SK-N-SH (cell line): ENCODE data around the gene TBC1D2.
A peak's percentile ranks its signal among the peaks of the same experiment; 100 is the strongest.

Experiments
- ELF1 ChIP-seq: IDR thresholded peaks from 2 replicates; pipeline ENCODE4 v1.4.0; 2012
- EP300 ChIP-seq, 2 experiments: IDR thresholded peaks; 2 replicates each; pipeline versions ENCODE4 v1.4.0 to v1.6.1; 2012; ENCODE audit warnings: borderline replicate concordance in 1 of 2, low read depth in 1 of 2, low read length in 1 of 2
- FOSL2 ChIP-seq: IDR thresholded peaks from 2 replicates; pipeline ENCODE4 v1.4.0; 2012; ENCODE audit warnings: low read depth, mild to moderate bottlenecking, moderate library complexity, borderline replicate concordance
- FOXJ3 ChIP-seq: sonication (generic); formaldehyde crosslinking; IDR thresholded peaks from 2 replicates; pipeline ENCODE4 v1.5.1; 2020; ENCODE audit warnings: mild to moderate bottlenecking, missing genetic modification reagents
- MEF2A ChIP-seq: IDR thresholded peaks from 2 replicates; pipeline ENCODE4 v1.4.0; 2012; ENCODE audit warnings: low read depth, borderline replicate concordance
- MXI1 ChIP-seq: IDR thresholded peaks from 2 replicates; pipeline ENCODE4 v1.6.1; 2012; ENCODE audit warnings: mild to moderate bottlenecking, low read depth, low read length, improper control_type of control experiment
- NFIC ChIP-seq: IDR thresholded peaks from 2 replicates; pipeline ENCODE4 v1.4.0; 2012; ENCODE audit warnings: borderline replicate concordance
- NRF1 ChIP-seq: IDR thresholded peaks from 2 replicates; pipeline ENCODE4 v1.6.1; 2012; ENCODE audit warnings: low read depth, mild to moderate bottlenecking, low read length
- POLR2AphosphoS5 ChIP-seq: IDR thresholded peaks from 2 replicates; pipeline ENCODE4 v1.6.1; 2012; ENCODE audit warnings: low read depth, low read length
- REST ChIP-seq: IDR thresholded peaks from 2 replicates; pipeline ENCODE4 v1.6.1; 2012; ENCODE audit warnings: mild to moderate bottlenecking, low read depth, low read length, moderate library complexity
- SIN3A ChIP-seq: IDR thresholded peaks from 2 replicates; pipeline ENCODE4 v1.6.1; 2012; ENCODE audit warnings: low read depth, mild to moderate bottlenecking, low read length, moderate library complexity, borderline replicate concordance
- SMC3 ChIP-seq: IDR thresholded peaks from 2 replicates; pipeline ENCODE4 v1.6.1; 2012; ENCODE audit warnings: low read depth, low read length, improper control_type of control experiment
- TCF12 ChIP-seq: IDR thresholded peaks from 2 replicates; pipeline ENCODE4 v1.4.0; 2012
- TF ChIP-seq, protein P1 (sequence below): fragments of 200-600 bp; sonication (generic); IDR thresholded peaks from 2 replicates; pipeline ENCODE4 v1.6.1; 2017; ENCODE audit warnings: antibody characterized with exemption, mild to moderate bottlenecking, moderate library complexity

DNA sequence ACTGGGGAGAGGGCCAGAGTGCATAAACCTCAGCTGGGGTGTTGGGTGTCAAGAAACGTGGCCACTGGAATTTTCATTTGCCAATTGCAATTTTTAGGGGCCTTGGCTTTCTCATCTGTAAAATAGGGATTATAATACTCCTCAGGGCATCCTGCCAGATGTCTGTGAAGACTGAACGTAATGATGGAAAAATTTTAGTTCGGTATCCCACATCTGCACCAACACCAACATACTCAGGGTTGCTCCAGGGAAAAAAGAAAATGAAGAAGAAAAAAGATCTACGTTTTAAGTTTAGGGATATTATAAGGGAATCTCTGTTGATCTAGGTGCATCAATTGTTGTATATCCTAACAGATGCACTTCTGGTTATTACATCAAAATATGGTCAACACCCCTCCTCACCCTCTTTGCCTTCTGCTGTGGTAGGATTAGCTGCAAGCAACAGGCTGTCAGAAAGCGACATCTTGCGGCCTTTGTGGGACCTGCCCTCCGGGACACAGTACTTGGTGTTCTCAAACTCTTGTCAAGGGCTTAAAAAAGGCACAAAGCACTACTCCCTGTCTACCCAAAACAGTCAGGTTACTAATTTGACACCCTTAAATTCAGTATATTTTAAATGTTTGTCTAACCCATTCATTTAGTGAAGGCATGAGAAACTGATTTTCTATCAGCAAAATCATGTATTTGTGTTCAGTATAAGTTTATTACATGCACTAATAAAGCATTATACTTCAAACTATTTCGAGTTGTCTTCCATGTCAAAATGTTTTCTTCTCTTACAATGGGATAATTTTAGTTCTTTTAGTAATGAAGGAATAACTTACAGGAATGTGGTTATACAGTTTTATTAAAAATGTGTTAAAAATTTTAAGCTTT, 8.3 kb upstream of the TBC1D2 start:
- TF ChIP-seq, protein P1, sequence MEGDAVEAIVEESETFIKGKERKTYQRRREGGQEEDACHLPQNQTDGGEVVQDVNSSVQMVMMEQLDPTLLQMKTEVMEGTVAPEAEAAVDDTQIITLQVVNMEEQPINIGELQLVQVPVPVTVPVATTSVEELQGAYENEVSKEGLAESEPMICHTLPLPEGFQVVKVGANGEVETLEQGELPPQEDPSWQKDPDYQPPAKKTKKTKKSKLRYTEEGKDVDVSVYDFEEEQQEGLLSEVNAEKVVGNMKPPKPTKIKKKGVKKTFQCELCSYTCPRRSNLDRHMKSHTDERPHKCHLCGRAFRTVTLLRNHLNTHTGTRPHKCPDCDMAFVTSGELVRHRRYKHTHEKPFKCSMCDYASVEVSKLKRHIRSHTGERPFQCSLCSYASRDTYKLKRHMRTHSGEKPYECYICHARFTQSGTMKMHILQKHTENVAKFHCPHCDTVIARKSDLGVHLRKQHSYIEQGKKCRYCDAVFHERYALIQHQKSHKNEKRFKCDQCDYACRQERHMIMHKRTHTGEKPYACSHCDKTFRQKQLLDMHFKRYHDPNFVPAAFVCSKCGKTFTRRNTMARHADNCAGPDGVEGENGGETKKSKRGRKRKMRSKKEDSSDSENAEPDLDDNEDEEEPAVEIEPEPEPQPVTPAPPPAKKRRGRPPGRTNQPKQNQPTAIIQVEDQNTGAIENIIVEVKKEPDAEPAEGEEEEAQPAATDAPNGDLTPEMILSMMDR = peak; percentile 98
- TF ChIP-seq MXI1 (no peak), SMC3 (peak; percentile 94), FOXJ3 (CRISPR knock-in tag) (no peak), POLR2AphosphoS5 (no peak), EP300 (IDR thresholded peaks at IDR 0.05; ENCODE audit: borderline replicate concordance in 1 of 2, low read depth in 1 of 2, low read length in 1 of 2) (no peak), SIN3A (no peak), REST (no peak), TCF12 (no peak), ELF1 (no peak), MEF2A (no peak), NRF1 (no peak), FOSL2 (no peak), NFIC (no peak)
